ENCODE data around the gene OR8J1.
"Not testable (repeated sequence)": the region's sequence is repeated elsewhere in the genome, so short reads cannot be mapped to it uniquely, and the experiment has no call there.

Gene OR8J1

DNA sequence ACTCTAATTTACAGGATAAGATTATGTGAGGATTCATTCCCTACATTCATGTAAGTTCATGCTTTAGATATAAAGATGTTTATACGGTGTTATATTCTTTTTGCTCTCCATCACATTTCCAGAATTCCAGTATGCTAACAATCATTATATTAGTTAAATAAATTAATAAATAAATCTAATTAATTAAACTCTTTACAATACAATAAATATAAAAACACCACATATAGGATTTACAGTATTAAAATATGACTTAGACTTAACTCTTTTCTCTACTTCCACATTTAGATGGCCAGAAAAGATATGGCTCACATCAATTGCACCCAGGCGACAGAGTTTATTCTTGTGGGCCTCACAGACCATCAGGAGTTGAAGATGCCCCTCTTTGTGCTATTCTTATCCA is 21.2 kb downstream of the OR8J1 start, which contains the start of gene OR8U1:
Gene OR8U1 (plus strand): TSS at position 301 of the 400 bp plus-strand sequence. CDS start 0 bp downstream, at position 301.
- no peak within 1 kb of the TSS for H3K4me3 ChIP-seq (ENCODE audit: low read depth, low read length)
- TF ChIP-seq CTCF (IDR thresholded peaks at IDR 0.05; ENCODE audit: borderline replicate concordance, insufficient read depth, low read depth, low read length), result no peak

DNA sequence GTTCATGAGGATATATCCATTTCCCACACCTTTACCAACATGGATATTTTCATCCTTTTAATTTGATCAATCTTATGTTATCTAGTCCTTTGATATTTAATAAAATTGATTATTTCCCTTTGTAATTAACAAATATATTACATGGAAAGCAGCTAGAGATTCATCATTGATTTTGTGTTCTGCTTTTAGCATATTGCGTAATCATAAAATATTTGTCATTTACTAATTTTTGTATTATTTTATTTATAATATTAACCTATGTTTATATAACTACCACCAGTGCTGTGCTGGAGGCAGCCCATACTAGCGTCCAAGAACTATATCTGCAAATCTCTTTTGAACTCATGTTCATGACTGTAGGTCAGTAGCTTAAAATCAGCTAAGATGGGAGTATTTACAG is 26.0 kb downstream of the OR8J1 start:
- no peak overlapping the region for H3K4me3 ChIP-seq (ENCODE audit: low read depth, low read length)
- TF ChIP-seq CTCF (IDR thresholded peaks at IDR 0.05; ENCODE audit: borderline replicate concordance, insufficient read depth, low read depth, low read length), result no peak

DNA sequence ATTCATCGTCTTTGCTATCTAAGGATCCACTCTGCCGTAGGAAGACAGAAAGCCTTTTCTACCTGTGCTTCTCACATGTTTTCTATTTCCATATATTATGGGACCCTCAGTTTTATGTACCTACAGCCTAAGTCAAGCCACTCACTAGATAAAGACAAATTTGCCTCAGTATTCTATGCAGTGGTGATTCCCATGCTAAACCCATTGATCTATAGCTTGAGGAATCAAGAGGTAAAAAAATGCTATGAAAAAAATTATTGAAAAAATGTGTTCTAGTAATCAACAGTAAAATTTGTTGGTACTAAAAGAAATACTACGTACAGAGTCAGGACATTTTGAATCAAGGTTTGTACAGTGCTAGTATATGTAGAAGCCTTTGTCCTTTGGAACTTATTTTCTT is 40.3 kb downstream of the OR8J1 start:
- no peak for TF ChIP-seq CTCF (IDR thresholded peaks at IDR 0.05; ENCODE audit: borderline replicate concordance, insufficient read depth, low read depth, low read length)
- H3K4me3 ChIP-seq (ENCODE audit: low read depth, low read length), result no peak overlapping the region

DNA sequence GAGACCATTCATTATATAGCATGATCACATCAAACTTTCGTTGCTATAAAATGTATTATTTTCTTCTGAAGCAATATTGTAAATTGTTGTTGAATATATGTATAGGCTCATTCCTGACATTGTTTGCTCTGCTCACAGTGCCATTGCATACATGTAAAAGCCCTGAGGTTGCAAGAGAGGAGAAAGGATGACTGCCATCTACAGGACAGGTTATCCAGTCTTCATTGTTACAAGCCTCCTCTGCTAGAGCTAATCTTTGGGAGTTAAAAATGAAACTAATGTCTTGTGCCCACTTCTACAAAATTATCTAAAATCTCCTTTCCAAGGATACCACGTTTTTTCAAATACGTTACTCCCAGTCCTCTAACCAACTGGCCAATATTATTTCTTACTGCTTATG is 42.0 kb downstream of the OR8J1 start:
- H3K4me3 ChIP-seq (ENCODE audit: low read depth, low read length), result no peak overlapping the region
- no peak for TF ChIP-seq CTCF (IDR thresholded peaks at IDR 0.05; ENCODE audit: borderline replicate concordance, insufficient read depth, low read depth, low read length)

DNA sequence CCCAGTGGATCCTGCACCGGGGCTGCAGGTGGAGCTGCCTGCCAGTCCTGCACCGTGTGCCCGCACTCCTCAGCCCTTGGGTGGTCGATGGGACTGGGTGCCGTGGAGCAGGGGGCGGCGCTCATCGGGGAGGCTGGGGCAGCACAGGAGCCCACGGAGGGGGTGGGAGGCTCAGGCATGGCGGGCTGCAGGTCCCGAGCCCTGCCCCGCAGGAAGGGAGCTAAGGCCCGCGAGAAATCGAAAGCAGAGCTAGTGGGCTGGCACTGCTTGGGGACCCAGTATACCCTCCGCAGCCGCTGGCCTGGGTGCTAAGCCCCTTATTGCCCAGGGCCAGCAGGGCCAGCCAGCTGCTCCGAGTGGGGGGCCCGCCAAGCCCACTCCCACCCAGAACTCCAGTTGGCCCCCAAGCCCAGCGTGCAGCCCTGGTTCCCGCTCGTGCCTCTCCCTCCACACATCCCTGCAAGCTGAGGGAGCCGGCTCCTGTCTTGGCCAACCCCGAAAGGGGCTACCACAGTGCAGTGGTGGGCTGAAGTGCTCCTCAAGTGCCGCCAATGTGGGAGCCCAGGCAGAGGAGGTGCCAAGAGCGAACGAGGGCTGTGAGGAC is 47.9 kb downstream of the OR8J1 start:
- H3K4me3 ChIP-seq (ENCODE audit: low read depth, low read length), result not testable (repeated sequence)

GRCh38 chr11:56404393-56404792 is 50.3 kb downstream of the OR8J1 start:
- TF ChIP-seq CTCF (IDR thresholded peaks at IDR 0.05; ENCODE audit: borderline replicate concordance, insufficient read depth, low read depth, low read length), result no peak
- no peak overlapping the region for H3K4me3 ChIP-seq (ENCODE audit: low read depth, low read length)

GRCh38 chr11:56410801-56411200 is 56.7 kb downstream of the OR8J1 start:
- TF ChIP-seq CTCF (IDR thresholded peaks at IDR 0.05; ENCODE audit: borderline replicate concordance, insufficient read depth, low read depth, low read length), result no peak
- no peak overlapping the region for H3K4me3 ChIP-seq (ENCODE audit: low read depth, low read length)

Measured in GM12875 (cell line).